ENCODE results near the gene SLC17A7.

SLC17A7 gene

GRCh38 chr19:49425922-49426592 lies 15.3 kb downstream of the SLC17A7 start:
- no peak for DNase-seq

- DNase-seq = no peak
Observed at GRCh38 chr19:49425178-49425577, 16.1 kb downstream of the SLC17A7 start, which contains the start of gene GFY. Gene GFY (plus strand): TSS chr19:49425388. CDS start chr19:49426431, 1,043 bp downstream.

- no peak for DNase-seq
Observed at GRCh38 chr19:49423985-49424303, 17.4 kb downstream of the SLC17A7 start.

- DNase-seq = no peak
Observed at GRCh38 chr19:49423071-49423984, 18.0 kb downstream of the SLC17A7 start, which contains the start of gene PTH2. Gene PTH2 (minus strand): TSS chr19:49423441. CDS start chr19:49423339, 102 bp downstream.

GRCh38 chr19:49422407-49423070 lies 18.8 kb downstream of the SLC17A7 start:
- peak; percentile 30 for DNase-seq

GRCh38 chr19:49421878-49422202 lies 19.5 kb downstream of the SLC17A7 start:
- DNase-seq = no peak

GRCh38 chr19:49421039-49421877 lies 20.1 kb downstream of the SLC17A7 start:
- DNase-seq = peak; percentile 37

- DNase-seq = no peak
Observed at GRCh38 chr19:49420227-49420626, 21.1 kb downstream of the SLC17A7 start.

- no peak for DNase-seq
Observed at GRCh38 chr19:49419173-49419572, 22.2 kb downstream of the SLC17A7 start.

GRCh38 chr19:49418511-49418910 lies 22.8 kb downstream of the SLC17A7 start:
- no peak for DNase-seq

- DNase-seq = no peak
Observed at GRCh38 chr19:49417088-49417487, 24.2 kb downstream of the SLC17A7 start.

- no peak for DNase-seq
Observed at GRCh38 chr19:49415810-49416200, 25.5 kb downstream of the SLC17A7 start.

GRCh38 chr19:49415102-49415809 lies 26.1 kb downstream of the SLC17A7 start:
- DNase-seq = no peak

GRCh38 chr19:49414256-49414655 lies 27.1 kb downstream of the SLC17A7 start:
- no peak for DNase-seq

GRCh38 chr19:49413348-49413747 lies 28.0 kb downstream of the SLC17A7 start:
- no peak for DNase-seq

GRCh38 chr19:49411681-49412326 lies 29.5 kb downstream of the SLC17A7 start:
- DNase-seq = no peak

GRCh38 chr19:49409441-49410029 lies 31.8 kb downstream of the SLC17A7 start:
- DNase-seq = peak; percentile 32

GRCh38 chr19:49408816-49409440 lies 32.4 kb downstream of the SLC17A7 start:
- DNase-seq = no peak

GRCh38 chr19:49407482-49408015 lies 33.8 kb downstream of the SLC17A7 start:
- DNase-seq = no peak

- no peak for DNase-seq
Observed at GRCh38 chr19:49407079-49407478, 34.2 kb downstream of the SLC17A7 start.

Measured in CD4-positive, alpha-beta T cell treated with Interferon gamma for 1 hour (primary cell).